HCT116 (cell line): ENCODE measurements around the gene PTPN22. TPM values are rescaled to one million over a fixed set of nuclear protein-coding genes. Genes with fewer than 3 reads are reported as not detected.

Experiments
- ATAC-seq: fragments of 200-7000 bp; cut with Tn5 transposase; 2 replicates; pipeline ENCODE4 v1.9.1; 2020; ENCODE audit warnings: mild to moderate bottlenecking, moderate library complexity
- BruUV-seq: library from RNA; stranded (reverse); fragments of 400-500 nt; replicated peaks from 2 replicates; lab custom pipeline; 2021; lab: Mats Ljungman, UMichigan
- CTCF ChIA-PET: fragments of 300-600 bp; sonication (Branson Sonifier 250); formaldehyde crosslinking; loops from one replicate; lab custom pipeline; 2021; ENCODE audit warnings: antibody characterized with exemption; lab: Charles Lee
- POLR2A ChIA-PET: fragments of 300-600, 350-600 bp; sonication (Branson Sonifier 250); formaldehyde crosslinking; loops from one replicate; lab custom pipeline; 2021; ENCODE audit warnings: antibody characterized with exemption; lab: Charles Lee
- RAD21 ChIA-PET, 2 experiments: fragments of 300-600 bp; sonication (Branson Sonifier 250); formaldehyde crosslinking; loops; one replicate each; lab custom pipeline; 2023; ENCODE audit warnings: low total read pairs in 2 of 2; ENCODE audit not compliant: uncharacterized antibody in 2 of 2, unreplicated experiment in 2 of 2, low non-redundant PET in 1 of 2; lab: Charles Lee
- DNase-seq: peaks from one replicate; pipeline ENCODE4 v3.0.0-alpha.2; 2010; ENCODE audit warnings: low read depth, low spot score
- H2AFZ ChIP-seq: fragments of 200-600 bp; shearing (Covaris generic), sonication (generic); 2 replicates; pipeline ENCODE4 v1.6.1; 2017; ENCODE audit warnings: low read depth, mixed run types, mixed read lengths, antibody characterized with exemption, low read length; ENCODE audit not compliant: poor library complexity, severe bottlenecking
- H3K27ac ChIP-seq: 2 replicates; pipeline ENCODE4 v1.5.1; 2012; ENCODE audit warnings: low read depth, low read length
- H3K27me3 ChIP-seq: fragments of 200-600 bp; sonication (generic); 2 replicates; pipeline ENCODE4 v1.6.1; 2016; ENCODE audit warnings: mixed run types, low read length, mixed read lengths; ENCODE audit not compliant: insufficient read depth
- H3K36me3 ChIP-seq, 2 experiments: fragments of 200-500 bp in 1 of 2; fragments of 200-600 bp in 1 of 2; sonication (Bioruptor generic) in 1 of 2; sonication (generic) in 1 of 2; 2 replicates each; pipeline versions ENCODE4 v1.5.1 to v1.6.1; 2014 to 2016; ENCODE audit warnings: low read length in 2 of 2, inconsistent platforms in 1 of 2, mixed read lengths in 1 of 2, mixed run types in 1 of 2; ENCODE audit not compliant: insufficient read depth in 2 of 2, control insufficient read depth in 1 of 2
- H3K4me1 ChIP-seq, 2 experiments: fragments of 200-600 bp in 1 of 2; sonication (generic) in 1 of 2; 2 replicates each; pipeline versions ENCODE4 v1.5.1 to v1.6.1; 2012 to 2017; ENCODE audit warnings: low read length in 2 of 2, inconsistent platforms in 1 of 2, mild to moderate bottlenecking in 1 of 2, mixed read lengths in 1 of 2, mixed run types in 1 of 2, moderate library complexity in 1 of 2; ENCODE audit not compliant: insufficient read depth in 2 of 2, control insufficient read depth in 1 of 2
- H3K4me2 ChIP-seq: fragments of 200-600 bp; sonication (generic); 2 replicates; pipeline ENCODE4 v1.6.1; 2017; ENCODE audit warnings: mixed run types, low read length, mixed read lengths
- H3K4me3 ChIP-seq, 2 experiments: fragments of 200-600 bp in 1 of 2; sonication (generic) in 1 of 2; replicated peaks in 1 of 2; 2 replicates each; pipeline ENCODE4 v1.5.1; 2011 to 2016; ENCODE audit warnings: low read length in 2 of 2, control low read depth in 1 of 2, low read depth in 1 of 2, mild to moderate bottlenecking in 1 of 2, mixed read lengths in 1 of 2, mixed run types in 1 of 2
- H3K79me2 ChIP-seq: fragments of 200-600 bp; sonication (generic); 2 replicates; pipeline ENCODE4 v1.6.1; 2017; ENCODE audit warnings: mild to moderate bottlenecking, mixed run types, low read length, moderate library complexity, mixed read lengths; ENCODE audit not compliant: insufficient read depth
- H3K9ac ChIP-seq: fragments of 200-600 bp; sonication (generic); 2 replicates; pipeline ENCODE4 v1.6.1; 2016; ENCODE audit warnings: low read length, mixed read lengths
- H3K9me2 ChIP-seq: fragments of 200-600 bp; sonication (generic), shearing (Covaris generic); 2 replicates; pipeline ENCODE4 v1.6.1; 2017; ENCODE audit warnings: mixed run types, mild to moderate bottlenecking, moderate library complexity; ENCODE audit not compliant: insufficient read depth
- H3K9me3 ChIP-seq, 2 experiments: fragments of 200-500 bp in 1 of 2; fragments of 200-600 bp in 1 of 2; sonication (Bioruptor generic) in 1 of 2; sonication (generic) in 1 of 2; 2 replicates each; pipeline ENCODE4 v1.6.1; 2014 to 2017; ENCODE audit warnings: low read length in 2 of 2, mixed read lengths in 2 of 2, inconsistent platforms in 1 of 2, low read depth in 1 of 2, mild to moderate bottlenecking in 1 of 2, mixed run types in 1 of 2, moderate library complexity in 1 of 2; ENCODE audit not compliant: control insufficient read depth in 1 of 2, insufficient read depth in 1 of 2
- H4K20me1 ChIP-seq: fragments of 200-600 bp; sonication (generic), shearing (Covaris generic); 2 replicates; pipeline ENCODE4 v1.6.1; 2017; ENCODE audit warnings: mixed run types, mild to moderate bottlenecking, moderate library complexity; ENCODE audit not compliant: insufficient read depth
- EZH2 ChIP-seq: fragments of 200-600 bp; sonication (generic); IDR thresholded peaks from 2 replicates; pipeline ENCODE4 v1.6.1; 2017; ENCODE audit warnings: antibody characterized with exemption, mixed run types
- FOSL1 ChIP-seq: IDR thresholded peaks from 2 replicates; pipeline ENCODE4 v1.6.1; 2012; ENCODE audit warnings: low read depth
- POLR2AphosphoS5 ChIP-seq: IDR thresholded peaks from 2 replicates; pipeline ENCODE4 v1.6.1; 2011; ENCODE audit warnings: mild to moderate bottlenecking, low read depth, low read length, moderate library complexity
- intact Hi-C: fragments of 100-400 bp; cut with micrococcal nuclease; formaldehyde crosslinking; loops from 2 replicates; pipeline ENCODE4 v1.10.0; 2022
- total RNA-seq: library from RNA; stranded (reverse); gene quantifications from one replicate; pipeline ENCODE4 v1.2.1, GENCODE V29; 2021; ENCODE audit not compliant: unreplicated experiment

PTPN22 gene
- total RNA-seq, 1 experiment from 2014 or later, result 0.17 TPM

DNA sequence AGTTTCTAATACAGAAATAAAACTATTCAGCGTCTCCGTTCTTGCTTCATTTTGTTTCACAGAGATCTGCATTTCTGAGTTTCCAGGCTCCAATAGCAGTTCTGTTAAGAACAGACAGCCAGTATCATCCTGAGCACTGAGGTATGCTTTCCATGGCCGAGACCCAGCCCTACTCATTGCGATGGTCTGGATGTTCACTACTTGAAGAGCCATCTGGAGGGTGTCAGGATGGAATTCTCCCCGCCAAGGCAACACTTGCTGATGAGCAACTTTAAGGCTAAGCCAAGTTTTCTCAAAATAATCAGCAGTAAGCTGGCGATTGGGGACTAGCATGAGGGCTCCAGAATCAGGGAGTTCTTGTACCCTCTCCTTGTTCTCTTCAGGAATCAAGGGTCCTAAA is 23.6 kb upstream of the PTPN22 start:
- H3K4me3 ChIP-seq, result no peak overlapping the region
- ATAC-seq, result no peak
- no peak for TF ChIP-seq FOSL1
- H3K9me2 ChIP-seq, result no peaks in the 10 kb centered on the region
- CTCF ChIA-PET, result no interaction called here
- POLR2A ChIA-PET, result no interaction called here
- no peak overlapping the region for H3K4me2 ChIP-seq
- no peak overlapping the region for H2AFZ ChIP-seq
- H4K20me1 ChIP-seq, result no peaks in the 10 kb centered on the region
- H3K36me3 ChIP-seq, result peaks cover 8 to 9% of the 10 kb centered on the region in 2 experiments; a peak in 1 of 4 replicates
- H3K27ac ChIP-seq, result no peak overlapping the region
- no TSS peak for BruUV-seq
- H3K9ac ChIP-seq, result no peak overlapping the region
- RAD21 ChIA-PET, result no interaction called here
- H3K4me1 ChIP-seq, result no peaks in the 10 kb centered on the region
- no peaks in the 10 kb centered on the region for H3K79me2 ChIP-seq
- no peaks in the 10 kb centered on the region for H3K9me3 ChIP-seq
- intact Hi-C loops, result no loop called here
- no peak for DNase-seq
- H3K27me3 ChIP-seq, result no peaks in the 10 kb centered on the region

DNA sequence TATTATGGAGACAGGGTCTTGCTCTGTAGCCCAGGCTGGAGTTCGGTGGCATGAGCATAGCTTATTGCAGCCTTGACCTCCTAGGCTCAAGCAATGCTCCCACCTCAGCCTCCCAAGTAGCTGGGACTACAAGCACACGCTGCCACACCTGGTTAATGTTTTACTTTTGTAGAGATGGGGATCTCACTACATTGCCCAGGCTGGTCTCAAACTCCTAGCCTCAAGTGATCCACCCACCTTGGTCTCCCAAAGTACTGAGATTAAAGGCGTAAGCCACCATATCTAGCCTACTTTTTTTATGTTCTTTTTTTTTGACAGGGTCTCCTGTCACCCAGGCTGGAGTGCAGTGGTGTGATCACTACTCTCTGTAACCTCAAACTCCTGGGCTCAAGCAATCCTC is 21.8 kb upstream of the PTPN22 start:
- H3K4me3 ChIP-seq, result no peak overlapping the region
- ChIA-PET CTCF (no interaction called here), RAD21 (no interaction called here), POLR2A (no interaction called here)
- H4K20me1 ChIP-seq, result no peaks in the 10 kb centered on the region
- H3K9me2 ChIP-seq, result no peaks in the 10 kb centered on the region
- TF ChIP-seq POLR2AphosphoS5 (no peak), EZH2 (no peak)
- no peaks in the 10 kb centered on the region for H3K27me3 ChIP-seq
- H3K36me3 ChIP-seq, result peaks cover 4 to 9% of the 10 kb centered on the region in 2 experiments; a peak in 1 of 4 replicates
- no peaks in the 10 kb centered on the region for H3K79me2 ChIP-seq
- no peaks in the 10 kb centered on the region for H3K9me3 ChIP-seq
- H3K4me2 ChIP-seq, result no peak overlapping the region
- H3K4me1 ChIP-seq, result peaks cover 11 to 13% of the 10 kb centered on the region in 2 experiments
- DNase-seq (no peak), ATAC-seq (no peak)
- no TSS peak for BruUV-seq
- H3K27ac ChIP-seq, result no peak overlapping the region
- H3K9ac ChIP-seq, result no peak overlapping the region
- no peak overlapping the region for H2AFZ ChIP-seq
- intact Hi-C loops, result no loop called here
